NCI-H1092 treated with DMSO at 0.1 percent for 48 hours (cell line): ENCODE measurements around the gene CNKSR2.

Experiments used
- DNase-seq: peaks from one replicate; lab custom pipeline; 2025; lab: John Stamatoyannopoulos, UW

The CNKSR2 gene

DNA sequence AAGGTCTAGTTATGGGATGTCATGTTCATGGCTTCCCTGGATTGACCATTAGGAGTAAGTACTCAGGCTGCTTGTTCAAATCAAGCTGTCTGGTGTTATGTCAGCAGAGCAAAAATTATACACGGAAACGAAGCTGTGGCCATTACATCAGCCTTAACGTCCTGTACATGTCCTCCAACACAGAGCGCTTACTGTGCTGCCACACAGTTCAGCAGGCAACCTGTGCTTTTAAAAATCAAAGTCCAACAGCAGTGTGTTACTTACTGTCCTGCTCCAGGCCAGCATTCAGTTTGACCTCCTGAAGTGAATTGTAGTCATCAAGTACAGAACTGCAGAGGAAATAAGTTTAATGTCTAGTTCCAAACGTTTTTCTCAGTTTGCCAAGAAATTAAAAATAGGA is 237.9 kb downstream of the CNKSR2 start:
- DNase-seq, result no peak

DNA sequence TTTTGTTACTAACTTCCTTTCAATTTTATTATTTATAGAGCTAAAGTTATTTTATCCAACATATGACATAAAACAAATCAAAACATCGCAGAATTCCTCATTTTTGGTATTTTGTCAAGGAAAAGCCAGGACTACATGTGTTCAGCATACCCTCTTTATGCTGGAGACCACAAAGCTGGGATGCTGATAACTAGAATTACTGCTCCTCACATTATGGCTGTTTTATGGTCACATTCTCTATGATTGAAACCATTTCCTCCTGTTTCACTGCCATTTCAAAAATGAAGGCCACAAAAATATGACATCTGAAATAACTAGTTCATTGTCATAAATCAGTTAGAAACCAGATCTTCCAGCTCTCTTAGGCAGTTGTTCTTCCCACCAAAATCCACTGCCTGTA is 242.2 kb downstream of the CNKSR2 start:
- no peak for DNase-seq

DNA sequence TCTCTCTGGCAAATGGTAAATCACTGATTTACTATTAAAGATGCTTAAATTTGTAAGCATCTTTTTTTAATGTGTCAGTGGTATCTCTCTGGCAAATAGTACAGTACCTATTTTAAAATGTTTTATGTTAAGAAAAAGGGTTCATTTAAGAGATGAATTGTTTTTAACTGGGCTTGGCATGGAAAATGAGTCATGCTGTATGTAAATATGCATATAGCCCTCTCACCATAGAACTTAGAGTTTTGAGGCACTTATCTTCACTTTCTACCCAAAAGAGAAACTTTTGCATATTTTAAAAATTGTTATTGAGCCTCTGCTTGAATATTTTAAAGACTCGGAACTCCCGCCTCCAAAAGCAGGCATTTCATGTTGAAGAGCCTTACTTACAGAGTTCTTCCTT is 246.0 kb downstream of the CNKSR2 start:
- DNase-seq, result no peak

DNA sequence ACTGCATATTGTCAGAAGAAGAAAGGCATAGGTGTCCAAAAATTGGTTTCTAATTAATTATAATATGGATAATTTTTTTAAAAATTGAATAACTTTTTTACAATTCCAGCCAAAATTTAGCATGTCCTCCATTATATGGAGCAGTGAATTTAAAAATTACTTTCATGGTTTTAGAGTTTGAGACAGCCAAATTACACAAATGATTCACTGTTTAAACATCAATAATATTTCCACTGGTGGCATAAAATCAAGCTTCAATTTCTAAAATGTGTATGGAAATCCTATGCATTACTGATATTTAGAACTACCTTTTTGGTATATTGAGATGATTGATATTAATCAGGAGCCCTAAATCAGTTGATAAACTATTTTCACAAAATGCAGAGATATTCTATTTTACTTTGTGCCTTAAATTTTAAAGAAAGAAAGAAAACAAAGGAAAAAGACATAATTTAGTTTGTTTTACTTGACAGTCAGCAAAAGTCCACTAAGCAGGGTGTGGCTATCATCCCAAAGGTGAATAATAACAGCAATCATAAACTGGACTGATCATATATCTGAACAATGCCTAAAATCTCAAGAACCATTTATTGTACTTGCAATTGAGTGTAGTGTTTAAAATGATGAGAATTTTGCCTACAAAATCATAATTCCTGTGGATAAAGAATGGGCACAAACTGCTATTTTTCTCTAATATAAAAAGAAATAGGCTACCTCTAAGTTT is 249.7 kb downstream of the CNKSR2 start:
- DNase-seq, result no peak

DNA sequence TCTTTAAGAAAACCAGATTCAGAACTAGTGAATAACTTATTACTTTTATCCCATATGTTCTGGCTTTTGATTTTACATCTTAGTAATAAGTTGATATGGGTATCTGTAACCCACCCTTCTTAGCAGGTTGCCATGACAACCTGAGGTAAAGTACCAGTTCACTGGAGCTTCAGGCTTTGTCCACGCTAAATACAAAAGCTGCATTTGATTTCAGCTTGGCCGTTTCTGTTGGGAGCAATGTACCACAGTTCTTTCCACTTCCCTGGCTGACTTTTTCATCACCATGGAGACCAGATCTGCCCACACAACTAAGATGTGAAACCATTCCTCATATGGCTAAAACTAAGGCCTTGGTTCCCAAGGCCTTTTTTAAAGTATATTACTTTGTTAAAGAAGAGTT is 257.8 kb downstream of the CNKSR2 start:
- DNase-seq, result no peak

DNA sequence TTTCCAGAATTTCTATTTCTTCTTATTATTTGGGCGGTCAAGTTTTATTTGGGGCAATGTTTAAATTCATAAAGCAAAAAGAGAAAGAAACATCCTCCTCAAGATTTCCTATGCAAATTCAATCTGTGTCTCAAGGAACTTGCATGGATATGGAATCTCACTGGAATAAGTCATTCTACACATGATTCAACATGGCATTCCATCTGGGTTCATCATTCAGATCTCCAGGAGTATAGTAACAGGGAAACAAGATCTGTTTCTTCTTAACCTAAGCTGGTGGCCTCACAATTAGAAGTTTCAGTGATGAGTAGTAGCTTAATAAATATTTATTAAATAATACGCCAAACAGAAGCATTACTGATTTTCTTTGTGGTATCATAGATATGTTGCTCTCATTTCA is 264.1 kb downstream of the CNKSR2 start:
- no peak for DNase-seq

DNA sequence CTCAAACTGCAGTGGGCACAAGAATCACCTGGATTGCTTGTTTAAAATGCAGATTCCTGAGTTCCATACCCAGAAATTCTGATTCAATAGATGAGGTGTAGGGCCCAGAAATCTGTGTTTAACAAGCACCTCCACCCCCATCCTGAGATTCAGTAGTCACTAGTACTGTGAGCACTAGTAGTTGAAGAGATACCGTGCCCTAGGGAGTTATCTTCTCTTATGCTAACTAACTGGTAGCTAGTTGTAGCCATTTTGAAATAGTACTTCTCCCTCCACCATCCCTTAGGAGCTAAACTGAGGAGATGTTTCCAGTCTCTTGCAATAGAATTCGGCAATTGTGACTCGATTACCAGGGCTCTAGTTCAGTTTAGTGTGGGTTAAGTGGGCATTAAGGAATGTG is 265.6 kb downstream of the CNKSR2 start:
- no peak for DNase-seq

DNA sequence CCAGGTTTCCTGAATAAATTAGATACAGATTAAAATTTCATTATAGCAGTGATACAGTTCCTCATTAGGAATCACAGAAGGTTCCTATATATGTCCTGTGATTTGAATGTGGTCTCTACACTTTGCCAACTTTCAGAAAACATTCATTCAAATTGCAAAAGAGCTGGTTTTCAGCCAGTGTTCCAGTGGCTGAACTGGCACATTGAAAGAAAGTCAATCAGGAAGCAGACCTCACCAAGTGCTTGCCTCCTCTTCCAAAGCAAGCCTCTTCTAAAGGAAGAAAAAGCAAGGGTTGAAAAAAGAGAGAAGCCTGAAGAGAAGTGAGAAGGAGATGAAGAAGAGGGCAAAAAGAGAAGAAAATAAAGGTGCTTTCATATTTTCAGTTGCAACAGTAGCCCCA is 271.2 kb downstream of the CNKSR2 start:
- DNase-seq, result no peak

DNA sequence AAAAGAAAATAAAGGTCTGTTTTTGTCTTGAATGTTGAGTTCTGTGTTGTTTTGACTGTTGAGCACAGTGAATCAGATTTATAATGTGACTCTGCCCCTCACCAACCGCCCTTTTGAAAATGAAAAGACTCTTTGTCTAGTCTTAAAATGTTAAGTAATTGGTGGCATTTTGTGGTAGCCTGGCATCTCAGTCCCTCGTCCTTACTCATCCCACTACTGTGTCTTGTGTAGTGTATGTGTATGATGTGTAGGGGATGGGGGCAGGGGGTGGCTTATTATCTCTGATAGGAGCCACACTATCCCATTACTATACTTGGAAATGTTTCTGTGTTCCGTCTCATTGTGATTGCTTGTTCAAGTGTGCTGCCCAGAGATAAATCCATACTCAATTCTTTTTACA is 271.7 kb downstream of the CNKSR2 start:
- DNase-seq, result no peak

DNA sequence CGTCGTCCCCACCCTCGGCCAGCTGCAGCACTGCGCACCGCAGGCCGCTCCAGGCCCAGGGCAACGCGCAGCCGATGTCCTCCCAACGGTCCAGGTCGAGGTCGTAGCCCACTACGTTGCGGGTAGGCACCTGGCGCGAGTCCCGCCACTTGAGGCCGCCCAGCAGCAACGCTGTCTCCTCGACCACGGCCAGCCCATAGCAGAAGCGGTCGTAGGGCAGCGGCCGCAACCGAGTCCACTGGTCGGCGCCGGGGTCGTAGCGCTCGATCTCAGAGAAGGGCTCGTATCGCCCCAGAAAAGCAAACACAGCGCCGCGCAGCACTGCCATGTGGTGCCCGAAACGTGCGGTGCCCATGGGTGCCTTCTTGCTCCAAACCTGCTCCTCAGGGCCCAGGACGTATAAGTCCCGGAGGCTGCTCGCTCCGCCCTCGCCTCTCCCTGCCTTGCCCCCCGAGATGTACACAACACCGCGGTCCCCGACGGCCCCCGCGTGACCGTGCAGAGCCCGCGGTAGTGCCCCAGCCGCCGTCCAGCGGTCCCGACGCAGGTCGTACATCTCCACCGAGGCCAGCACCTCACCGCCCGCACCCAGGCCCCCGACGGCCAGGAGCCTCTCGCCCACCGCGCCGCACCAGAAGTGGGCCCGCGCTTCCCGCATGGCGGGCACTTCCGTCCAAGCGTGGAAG is 281.8 kb downstream of the CNKSR2 start:
- DNase-seq, result no peak

DNA sequence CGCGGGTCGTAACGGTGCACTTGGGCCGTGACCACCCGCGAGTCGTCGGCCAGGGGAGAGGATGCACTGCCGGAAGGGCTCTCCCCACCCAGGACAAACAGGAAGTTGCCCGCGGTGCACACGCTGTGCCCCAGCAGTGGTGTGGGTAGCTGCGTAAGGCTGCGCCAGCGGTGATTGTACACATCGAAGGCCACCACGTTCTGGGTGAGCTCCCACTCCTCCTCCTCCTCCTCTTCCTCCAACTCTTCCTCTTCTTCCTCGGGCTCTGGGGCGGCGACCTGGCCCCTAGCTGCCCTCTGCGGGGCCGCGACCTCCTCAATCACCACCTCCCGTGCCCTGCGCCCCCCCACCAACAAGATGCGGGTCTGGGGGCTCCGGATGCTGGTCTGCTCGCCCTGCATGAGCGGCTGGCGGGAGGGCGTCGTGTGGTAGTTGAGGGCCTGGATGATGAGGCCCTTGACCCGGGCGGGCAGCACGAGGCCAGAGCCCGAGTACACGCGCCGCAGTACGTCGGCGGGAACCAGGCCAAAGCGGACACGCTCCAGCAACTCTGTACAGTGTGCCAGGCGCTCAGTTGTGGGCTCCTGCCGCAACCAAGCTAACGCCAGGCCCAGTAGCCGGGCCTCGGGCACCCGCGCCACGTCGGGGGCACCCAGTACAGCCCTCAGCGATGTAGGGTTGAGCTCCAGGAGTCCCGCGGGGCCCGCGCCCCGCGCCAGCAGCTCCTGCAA is 282.5 kb downstream of the CNKSR2 start:
- no peak for DNase-seq

DNA sequence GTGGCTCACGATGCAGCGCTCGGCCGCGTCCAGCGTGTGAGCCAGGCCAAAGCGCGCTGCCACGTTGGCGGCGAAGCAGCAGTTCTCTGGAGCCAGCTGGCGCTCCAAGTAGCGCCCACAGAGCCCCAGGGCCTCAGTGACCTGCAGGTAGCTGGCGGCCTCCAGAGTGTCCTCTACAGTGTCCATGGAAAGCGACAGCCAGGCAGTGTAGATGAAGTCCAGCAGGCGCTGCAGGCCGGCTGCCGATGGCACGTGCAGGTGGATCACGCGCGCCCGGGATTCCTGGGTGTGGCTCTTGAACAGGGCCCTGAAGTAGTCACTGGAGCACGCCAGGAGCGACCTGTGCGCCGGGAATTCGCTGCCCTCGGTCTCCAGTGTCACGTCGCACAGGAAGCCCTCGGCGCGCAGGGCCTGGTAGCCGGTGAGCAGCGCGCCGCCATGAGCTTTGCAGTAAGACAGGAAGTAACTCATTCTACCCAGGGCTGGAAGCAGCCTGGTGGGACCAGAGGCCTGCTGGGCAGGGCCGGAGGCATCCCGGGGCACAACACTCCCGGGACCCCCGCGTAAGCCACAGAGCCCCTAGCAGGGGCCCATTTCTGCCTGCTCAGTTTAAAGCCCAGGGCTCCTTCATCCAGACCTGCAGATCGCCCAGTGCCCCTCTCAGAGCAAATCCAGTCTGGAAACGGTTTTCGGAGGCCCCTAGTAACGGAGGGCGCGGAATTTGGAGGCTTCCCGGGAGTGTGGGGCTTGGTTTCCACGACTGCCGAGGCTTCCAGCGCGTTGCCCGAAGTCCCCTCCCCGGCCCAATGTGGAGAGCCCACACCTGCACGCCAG is 283.3 kb downstream of the CNKSR2 start:
- DNase-seq, result no peak

DNA sequence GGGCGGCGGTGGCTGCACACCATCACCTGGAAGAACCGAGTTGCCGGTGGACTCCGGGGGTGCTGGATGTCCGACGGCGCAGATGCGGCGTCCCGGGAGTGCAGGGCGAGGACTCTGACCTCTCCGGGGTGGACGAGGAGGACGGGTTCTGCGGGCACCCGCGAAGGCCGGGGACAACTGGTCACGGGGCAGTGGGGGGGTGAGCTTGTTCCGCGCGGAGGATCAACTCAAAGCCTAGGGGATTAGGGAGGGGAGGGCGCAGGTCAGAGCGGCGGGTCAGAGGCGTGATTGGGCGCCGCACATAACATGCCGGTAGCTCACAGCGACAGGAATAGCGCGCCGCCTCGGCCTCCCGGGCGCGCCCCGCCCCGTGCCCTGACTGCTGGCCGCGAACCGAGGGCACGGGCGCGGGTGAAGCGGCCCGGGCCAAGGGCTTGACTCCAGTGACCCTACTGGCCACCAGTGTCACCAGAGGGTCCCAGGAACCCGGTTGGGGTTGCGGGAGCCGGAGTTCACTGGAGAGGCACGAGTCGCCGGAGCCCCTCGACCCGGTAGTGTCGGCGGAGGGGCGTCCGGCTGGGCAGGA is 284.0 kb downstream of the CNKSR2 start, which contains the start of gene KLHL34:
Gene KLHL34, minus strand, starts transcription at position 179 of the 586 bp plus-strand sequence. CDS start 542 bp downstream, outside the sequence.
- DNase-seq, result no peak

DNA sequence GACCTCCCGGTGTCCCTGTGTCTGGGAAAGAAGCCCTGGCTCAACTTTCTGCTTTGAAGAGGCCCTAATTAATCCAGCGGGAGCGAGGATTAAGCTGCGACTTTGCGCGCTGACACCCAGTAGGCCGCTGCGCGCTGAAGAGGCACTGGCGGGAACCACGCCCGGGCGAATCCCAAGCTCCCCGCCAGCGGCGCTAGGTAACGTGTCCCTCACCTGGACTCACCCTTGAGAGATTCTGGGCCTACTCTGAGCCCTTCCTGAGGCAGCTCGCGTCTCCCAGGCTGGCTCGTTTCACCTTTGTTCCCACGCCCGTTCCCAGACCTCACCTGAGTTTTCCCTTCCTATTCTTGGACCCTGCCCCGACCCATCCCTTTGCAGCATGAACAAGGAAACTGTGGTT is 284.5 kb downstream of the CNKSR2 start:
- DNase-seq, result no peak

DNA sequence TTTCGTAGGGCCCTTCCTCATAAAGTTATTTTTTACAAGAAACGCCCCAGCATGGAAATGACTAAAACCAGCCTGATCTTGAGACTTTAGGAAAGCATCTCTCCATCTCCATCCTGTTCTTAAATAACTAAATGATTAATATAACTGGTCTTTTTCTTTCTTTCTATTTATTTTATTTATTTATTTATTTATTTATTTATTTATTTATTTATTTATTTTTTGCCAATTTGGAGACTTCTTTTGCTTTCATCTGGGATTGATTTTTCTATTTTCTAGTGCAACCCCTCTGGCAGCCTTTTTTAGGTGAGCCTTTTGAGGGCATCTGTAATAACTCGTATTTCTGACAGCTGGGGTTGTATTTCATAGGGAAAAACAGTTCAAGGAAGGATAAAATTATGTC is 285.1 kb downstream of the CNKSR2 start:
- no peak for DNase-seq

DNA sequence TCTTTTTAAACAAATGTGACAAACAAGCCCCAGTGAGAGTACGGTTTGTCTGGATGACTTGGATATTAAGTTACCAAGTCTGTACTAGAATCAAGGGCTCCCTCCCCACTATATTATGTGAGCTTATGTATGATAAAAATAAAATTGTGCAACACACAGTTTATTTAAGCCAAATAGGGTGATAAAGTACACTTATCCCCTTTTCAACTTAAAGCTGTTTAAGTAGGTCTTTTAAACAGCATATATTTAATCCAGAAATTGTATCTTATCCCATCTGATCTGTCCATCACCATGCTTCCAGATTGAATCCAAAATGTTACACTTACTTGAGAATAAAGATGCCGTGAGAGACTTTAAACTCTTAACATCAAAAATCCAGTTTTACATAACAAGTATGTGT is 285.9 kb downstream of the CNKSR2 start:
- no peak for DNase-seq

DNA sequence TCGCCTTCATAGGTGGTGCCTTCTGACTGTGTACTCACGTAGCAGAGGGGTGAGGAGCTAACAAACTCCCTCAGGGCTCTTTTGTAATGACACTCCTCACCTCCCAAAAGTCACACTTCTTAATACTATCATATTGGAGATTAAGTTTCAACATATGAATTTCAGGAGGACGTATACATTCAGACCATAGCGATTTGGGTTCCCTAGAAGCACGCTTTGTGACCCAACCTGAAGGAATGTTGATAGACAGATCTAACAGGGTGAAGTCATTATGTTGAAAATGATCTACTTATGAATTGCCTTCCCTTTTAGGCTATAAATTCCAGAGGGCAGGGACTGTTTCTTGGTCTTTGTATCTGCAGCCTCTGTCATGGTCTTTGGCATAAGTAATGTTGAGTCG is 287.1 kb downstream of the CNKSR2 start:
- no peak for DNase-seq

DNA sequence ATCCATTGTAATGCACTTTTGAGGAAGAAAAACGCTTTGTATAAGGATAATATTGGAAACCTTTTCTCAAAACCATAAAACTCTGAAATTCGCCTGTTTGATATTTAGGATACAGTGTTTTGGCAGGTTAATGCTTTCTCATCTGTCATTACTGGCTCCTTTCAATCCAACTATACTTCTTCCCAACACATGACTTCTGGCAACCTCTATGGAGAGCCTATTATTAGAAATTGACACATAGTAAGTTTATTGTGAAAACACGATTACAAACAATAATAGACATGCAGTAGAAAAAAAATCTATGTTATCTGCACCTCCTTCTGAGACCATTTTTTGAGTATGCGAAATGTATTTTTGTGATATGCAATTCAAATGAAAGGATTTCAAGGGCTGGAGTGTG is 288.5 kb downstream of the CNKSR2 start:
- no peak for DNase-seq

DNA sequence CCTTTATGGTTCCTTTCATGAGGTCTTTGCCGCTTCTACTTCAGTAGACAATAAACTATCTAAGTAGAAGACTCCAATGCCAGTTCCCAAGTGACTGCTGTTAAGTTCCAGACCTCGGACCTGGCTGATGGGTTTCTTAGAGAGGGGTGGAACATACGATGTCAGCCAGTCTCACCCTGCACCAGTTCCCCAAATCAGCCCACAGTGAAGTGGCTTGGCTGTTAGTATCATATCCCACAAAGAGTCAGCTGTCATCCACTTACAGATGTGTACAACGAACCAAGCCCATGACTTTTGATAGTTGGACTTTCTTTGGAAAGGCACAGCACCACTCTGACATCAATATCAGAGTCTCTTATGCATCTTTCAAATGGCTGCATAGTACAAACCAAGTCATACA is 292.0 kb downstream of the CNKSR2 start:
- DNase-seq, result no peak

DNA sequence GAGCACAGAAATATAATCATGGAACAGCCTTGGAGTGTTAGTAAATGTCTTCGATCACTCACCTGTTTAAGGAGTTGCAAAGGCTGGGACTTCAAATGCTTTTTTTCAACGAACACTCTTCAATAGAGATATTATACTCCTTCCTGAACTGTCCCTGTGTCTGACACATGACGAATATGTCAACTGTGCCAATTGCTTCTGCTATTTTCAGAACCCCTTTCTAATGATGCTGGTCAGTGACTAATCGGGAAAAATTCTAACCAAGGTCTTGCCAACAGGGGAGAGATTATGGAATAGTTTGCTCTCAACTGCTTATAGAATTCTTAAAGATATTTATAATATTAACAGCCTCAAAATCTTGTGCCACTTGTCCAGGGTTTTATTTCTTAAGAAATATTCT is 292.5 kb downstream of the CNKSR2 start:
- DNase-seq, result no peak

DNA sequence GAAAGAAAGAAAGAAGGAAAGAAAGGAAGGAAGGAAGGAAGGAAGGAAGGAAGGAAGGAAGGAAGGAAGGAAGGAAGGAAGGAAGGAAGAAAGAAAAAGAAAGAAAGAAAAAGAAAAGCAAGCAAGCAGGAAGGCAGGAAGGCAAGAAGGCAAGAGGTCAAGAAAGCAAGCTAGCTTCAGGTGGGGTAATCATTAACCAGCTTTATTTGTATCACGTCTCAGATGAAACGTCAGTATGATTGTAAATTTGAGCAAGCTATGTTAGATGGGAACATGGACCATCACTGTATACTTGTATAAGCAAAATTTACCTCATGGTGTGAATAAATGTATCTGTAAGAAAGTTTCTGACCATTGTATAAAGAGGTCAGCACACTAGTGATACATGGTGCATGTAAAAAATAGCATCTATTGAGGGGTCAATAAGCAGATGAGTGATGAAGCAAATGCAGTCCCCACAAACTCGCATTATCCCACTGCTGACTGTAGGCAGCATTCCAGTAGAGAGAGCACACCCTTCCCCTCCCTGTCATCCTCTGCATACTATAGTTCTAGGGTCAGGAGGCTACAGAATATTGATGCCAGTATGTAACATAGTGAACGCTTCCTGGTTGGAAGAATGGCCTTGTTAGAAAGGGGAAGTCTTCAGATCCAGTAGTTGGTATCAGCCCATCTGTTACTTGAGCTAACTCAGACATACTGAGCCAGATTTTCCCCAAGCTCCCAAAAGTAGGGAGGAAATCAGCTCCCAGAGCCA is 300.4 kb downstream of the CNKSR2 start:
- DNase-seq, result no peak
